Measurements from ENCODE around the gene TRAP1.
"Not testable (repeated sequence)": the region's sequence is repeated elsewhere in the genome, so short reads cannot be mapped to it uniquely, and the experiment has no call there.

The TRAP1 gene

GRCh38 chr16:3618769-3619141 lies 98.6 kb downstream of the TRAP1 start:
- DNase-seq (ENCODE audit: insufficient read length, low spot score) (no peak), FAIRE-seq (no peak)

DNA sequence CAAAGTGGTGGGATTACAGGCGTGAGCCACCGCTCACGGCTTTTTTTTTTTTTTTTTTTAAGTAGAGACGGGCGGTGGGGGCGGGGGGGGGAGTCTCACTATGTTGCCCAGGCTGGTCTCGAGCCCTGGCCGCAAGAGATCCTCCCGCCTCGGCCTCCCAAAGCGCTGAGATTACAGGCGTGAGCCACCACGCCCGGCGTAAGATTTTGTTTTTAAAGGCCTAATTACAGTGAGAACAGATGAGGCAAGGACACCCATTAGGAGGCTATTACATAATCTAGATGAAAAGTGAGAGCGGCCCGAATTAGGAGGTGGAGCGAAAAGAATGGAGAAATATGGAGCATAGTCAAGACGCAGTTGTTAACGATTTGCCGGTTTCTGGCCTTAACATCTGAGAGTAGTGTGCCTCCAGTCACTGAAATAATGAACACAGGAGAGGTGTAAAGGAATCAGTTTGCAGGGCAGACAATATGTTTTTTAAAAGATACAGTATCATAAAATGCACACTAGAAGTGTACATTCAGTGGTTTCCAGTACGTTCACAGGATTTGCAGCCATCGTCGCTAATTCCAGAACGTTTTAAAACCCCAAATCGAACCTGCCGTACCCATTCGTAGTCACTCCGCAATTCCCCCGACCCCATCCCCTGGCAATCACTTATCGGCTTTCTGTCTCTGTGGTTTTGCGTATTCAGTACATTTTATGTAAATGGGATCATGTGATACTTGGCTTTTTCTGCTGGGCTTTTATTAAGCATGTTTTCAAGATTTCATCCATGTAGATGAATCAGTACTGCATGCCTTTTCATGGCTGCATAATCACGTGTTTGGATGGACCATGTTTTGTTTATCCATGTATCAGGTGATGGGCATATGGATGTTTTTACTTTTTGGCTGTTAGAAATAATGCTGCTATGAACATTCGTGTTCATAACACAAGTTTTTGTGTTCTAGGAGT lies 104.5 kb downstream of the TRAP1 start:
- no peak for FAIRE-seq

GRCh38 chr16:3611146-3611975 lies 106.0 kb downstream of the TRAP1 start, which contains the start of gene SLX4:
Gene SLX4, minus strand, starts transcription at chr16:3611606. Its CDS starts 2,642 bp downstream, at chr16:3608964.
- FAIRE-seq (peak; percentile 16), DNase-seq (ENCODE audit: insufficient read length, low spot score) (peak; percentile 99)

More for the DNA sequence above, 104.5 kb downstream of the TRAP1 start:
- DNase-seq (ENCODE audit: insufficient read length, low spot score) = no peak

DNA sequence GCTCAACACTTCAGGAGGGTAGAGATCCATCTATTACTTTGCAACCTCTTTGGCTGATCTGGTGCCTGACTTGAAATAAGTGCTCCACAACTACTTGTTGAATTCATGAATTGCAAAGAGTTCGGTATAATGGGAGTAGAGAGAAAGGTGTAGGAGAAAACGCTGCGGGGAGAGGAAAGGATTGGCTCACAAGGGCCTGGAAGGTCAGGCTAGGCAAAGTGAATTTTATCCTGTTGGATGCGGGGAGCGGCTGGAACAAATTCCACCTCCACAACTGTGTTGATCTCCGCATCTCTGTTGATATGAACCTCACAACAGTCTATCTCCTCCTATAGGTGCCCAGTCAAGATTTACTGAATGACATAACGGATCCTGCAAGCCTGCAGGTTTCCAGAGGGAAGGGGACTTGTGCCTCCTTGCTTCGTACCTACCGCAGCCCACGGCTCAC lies 106.6 kb downstream of the TRAP1 start:
- FAIRE-seq = no peak
- DNase-seq (ENCODE audit: insufficient read length, low spot score) = no peak

DNA sequence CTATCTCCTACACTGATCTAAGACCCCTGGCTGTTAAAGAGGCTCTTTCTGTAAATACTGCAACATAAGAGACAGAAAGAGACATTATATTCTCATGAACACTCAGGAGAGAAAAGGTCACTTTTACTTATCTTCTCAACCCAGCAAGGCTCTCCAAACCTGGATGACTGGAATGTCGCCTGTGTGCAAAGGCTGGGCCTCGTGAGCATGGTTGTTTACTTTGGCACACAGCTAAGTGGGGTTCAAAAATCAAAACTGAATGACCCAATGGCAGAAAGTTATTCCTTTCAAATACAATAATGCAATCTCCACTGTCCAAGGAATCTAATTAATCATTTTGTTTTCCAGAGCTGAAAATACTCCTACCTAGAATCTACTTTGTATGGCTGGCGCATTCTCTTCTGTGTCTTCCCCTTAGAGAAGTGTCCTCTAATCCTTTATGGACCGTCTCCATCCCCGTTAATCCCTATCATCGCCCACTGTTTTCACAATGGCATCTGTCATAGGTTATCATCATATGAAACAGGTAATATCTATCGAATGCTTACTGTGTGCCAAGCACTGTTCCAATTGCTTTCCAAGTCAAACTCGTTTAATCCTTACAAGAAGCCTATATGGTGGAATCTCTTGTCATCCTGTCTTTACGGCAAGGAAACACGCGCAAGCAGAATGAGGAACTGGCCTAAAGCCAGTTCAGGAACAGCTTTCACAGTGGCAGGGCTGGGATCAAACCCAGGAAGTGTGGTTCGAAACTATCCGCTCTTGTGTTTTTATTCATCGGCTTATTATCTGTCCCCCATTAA lies 107.2 kb downstream of the TRAP1 start:
- no peak for FAIRE-seq
- DNase-seq (ENCODE audit: insufficient read length, low spot score) = no peak

- DNase-seq (ENCODE audit: insufficient read length, low spot score); FAIRE-seq: not testable (repeated sequence)
Observed at GRCh38 chr16:3608976-3609375, 108.3 kb downstream of the TRAP1 start.

GRCh38 chr16:3608069-3608468 lies 109.3 kb downstream of the TRAP1 start:
- DNase-seq (ENCODE audit: insufficient read length, low spot score) (no peak), FAIRE-seq (no peak)

Measured in HTR-8/SVneo (cell line).